DMS53 (cell line): Measurements from ENCODE around the gene HPD.
"Not testable (repeated sequence)": the region's sequence is repeated elsewhere in the genome, so short reads cannot be mapped to it uniquely, and the experiment has no call there.

Source experiments
- DNase-seq: peaks from one replicate; lab custom pipeline; 2025; lab: John Stamatoyannopoulos, UW

Gene HPD

GRCh38 chr12:121858662-121859572, at the start of gene HPD:
HPD (minus strand) TSS chr12:121858859; CDS start chr12:121858823, 36 bp downstream.
- DNase-seq: no peak

DNA sequence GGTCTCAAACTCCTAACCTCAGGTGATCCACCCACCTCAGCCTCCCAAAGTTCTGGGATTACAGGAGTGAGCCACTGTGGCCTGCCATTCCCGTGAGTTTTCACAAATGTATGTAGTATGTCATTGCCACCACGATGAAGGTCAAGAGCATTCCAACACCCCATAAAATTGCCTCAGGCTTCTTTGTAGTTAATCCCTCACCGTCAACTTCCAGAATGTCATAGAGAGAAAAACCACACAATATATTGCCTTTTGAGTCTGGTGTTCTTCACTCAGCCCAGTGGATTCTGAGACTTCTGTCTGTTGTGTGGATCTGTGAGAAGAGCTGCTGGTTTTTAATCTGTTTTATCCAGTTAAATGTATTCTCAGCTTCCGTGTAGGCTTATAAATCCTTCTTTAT, 47.1 kb upstream of the HPD start:
- no peak for DNase-seq

DNA sequence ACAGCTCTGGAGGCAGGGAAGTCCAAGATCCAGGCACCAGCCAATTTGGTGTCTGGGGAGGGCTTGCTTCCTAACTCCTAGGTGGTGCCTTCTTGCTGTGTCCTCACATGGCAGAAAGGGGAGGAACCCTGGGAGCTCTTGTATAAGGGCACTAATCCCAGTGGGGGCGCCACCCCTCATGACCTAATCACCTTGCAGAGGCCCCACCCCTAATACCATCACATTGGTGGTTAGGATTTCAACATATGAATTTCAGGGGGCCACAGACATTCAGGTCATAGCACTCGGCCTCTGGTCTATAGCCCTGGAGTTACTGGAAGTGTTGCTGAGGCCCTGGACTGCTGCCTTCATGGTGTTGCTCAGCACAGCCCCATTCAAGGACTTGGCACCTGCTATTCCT, 44.5 kb upstream of the HPD start:
- peak; percentile 25 for DNase-seq

DNA sequence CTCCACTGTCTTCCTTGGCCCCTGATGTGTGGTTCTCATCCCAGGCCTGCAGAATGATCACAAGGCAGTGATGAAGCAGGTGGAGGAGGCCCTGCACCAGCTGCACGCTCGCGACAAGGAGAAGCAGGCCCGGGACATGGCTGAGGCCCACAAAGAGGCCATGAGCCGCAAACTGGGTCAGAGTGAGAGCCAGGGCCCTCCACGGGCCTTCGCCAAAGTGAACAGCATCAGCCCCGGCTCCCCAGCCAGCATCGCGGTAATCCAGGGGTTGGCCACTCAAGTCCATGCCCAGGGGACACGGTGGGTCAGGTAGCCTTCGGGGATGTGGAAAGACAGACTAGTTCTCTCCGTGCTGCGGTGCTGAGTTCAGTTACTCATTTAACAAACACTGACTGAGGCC, 40.9 kb upstream of the HPD start:
- DNase-seq: no peak

DNA sequence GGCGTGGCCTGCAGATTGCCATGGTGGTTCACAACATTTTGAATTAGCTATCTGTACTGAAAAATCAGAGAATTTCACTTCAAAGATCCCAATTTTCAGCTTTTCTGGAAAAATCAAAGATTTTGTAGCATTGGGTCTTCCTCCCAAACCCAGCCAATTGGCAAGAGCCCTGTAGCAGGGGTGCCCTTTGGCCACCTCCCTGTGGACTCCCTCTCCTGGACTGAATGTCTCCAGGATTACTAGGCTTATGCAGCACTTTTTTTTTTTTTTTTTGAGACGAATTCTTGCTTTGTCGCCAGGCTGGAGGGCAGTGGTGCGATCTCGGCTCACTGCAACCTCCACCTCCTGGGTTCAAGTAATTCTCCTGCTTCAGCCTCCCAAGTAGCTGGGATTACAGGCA, 39.6 kb upstream of the HPD start:
- no peak for DNase-seq

DNA sequence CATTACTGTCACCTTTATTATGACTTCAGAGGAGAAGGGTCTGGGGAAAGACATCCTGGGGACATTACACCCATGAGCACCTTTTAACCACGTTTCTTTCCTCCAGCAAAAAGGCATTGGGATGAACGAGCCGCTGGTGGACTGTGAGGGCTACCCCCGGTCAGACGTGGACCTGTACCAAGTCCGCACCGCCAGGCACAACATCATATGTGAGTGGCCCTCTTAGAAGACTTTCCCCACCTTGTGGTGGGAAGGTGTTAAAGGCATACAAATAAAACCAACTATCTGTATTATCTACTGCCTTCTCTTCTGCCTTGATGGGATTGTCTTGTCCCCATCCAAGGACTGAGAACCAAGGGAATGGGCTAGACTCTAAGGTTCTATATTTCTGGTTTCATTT, 36.0 kb upstream of the HPD start:
- DNase-seq: peak; percentile 41

- peak; percentile 80 for DNase-seq
Observed at GRCh38 chr12:121893961-121894460, 35.4 kb upstream of the HPD start.

- DNase-seq: no peak
Observed at GRCh38 chr12:121892673-121893561, 34.3 kb upstream of the HPD start.

DNA sequence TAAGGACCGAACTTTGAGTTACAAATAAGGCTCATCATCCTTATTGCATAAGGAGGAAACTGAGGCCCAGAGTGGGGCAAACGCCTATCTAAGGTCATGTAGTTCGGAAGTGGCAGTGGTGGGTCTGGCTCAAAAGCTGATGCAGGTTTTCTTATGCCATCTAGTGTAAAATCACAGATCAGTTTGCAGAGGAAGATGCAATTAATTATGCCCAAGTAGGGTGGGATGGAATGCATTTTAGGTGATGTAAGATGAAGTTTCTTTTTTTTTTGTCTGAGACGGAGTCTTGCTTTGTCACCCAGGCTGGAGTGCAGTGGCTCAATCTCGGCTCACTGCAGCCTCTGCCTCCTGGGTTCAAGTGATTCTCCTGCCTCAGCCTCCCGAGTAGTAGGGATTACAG, 31.0 kb upstream of the HPD start:
- DNase-seq: not testable (repeated sequence)

DNA sequence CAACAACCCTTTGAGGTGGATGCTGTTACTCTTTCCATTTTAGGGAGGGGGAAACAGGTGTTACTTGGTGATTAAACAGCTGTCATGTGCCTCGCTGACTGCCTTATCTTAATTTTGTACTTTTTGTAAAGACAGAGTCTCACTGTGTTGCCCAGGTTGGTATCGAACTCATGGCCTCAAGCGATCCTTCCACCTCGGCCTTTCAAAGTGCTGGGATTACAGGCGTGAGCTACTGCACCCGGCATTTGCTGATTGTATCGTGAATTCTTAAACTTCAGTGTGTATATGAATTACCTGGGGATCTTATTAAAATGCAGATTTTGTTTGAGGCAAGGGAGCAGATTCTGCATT, 30.6 kb upstream of the HPD start:
- no peak for DNase-seq

DNA sequence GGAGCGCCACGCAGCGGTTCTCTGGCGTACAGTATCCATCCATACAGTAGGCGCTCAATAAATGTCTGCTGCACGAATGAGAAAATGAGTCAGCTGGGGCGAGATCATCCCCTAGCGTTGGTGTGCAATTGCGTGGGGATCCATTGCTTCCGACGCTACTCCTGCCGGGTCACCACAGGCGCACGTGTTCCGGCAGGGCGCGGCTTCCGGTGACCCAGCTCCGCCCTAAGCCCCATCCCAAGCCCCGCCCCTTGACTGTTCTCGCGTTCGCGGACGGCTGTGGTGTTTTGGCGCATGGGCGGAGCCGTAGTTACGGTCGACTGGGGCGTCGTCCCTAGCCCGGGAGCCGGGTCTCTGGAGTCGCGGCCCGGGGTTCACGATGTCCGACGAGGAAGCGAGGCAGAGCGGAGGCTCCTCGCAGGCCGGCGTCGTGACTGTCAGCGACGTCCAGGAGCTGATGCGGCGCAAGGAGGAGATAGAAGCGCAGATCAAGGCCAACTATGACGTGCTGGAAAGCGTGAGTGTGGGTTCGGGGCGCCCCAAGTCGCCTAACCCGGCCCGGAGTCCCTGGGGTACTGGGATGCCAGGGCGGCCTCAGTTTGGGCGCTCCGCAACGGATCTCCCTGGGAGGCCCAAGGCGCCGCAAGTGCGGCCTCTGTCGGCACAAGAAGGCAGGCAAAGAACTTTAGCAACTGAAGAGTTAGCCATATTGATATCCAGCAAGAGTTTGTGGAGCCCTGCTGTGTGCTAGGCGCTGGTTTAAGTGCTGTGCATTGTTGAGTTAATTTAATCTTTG, 30.0 kb upstream of the HPD start, which contains the start of gene PSMD9:
TSS of gene PSMD9 (plus strand) at position 313 of the 796 bp plus-strand sequence. CDS start at position 380, 67 bp downstream.
- DNase-seq: peak; percentile 99

DNA sequence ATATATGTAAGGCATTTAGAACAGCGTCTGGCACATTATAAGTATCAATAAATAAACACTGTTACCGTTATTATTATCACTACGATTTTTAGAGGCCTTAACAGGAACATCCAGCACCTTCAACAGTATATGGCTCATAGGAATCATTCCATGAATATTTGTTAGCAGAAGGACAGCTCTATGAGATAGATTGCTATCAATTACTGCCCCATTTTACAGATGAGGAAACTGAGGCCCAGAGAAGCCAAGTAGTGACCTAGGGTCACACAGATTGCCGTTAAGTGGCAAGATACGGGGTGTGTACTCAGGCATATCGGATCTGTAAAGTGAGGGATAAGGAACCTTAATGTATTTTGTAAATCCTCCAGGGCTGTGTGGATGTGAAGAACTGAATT, 29.4 kb upstream of the HPD start:
- no peak for DNase-seq

DNA sequence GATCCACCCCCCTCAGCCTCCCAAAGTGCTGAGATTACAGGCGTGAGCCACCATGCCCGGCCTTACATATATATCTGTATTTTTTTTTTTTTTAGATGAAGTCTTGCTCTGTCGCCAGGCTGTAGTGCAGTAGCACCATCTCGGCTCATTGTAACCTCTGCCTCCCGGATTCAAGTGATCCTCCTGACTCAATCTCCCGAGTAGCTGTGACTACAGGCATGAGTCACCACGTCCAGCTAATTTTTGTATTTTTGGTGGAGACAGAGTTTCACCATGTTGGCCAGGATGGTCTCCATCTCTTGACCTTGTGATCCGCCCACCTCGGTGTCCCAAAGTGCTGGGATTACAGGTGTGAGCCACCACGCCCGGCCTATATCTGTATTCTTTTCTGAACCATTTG, 26.5 kb upstream of the HPD start:
- DNase-seq: not testable (repeated sequence)

DNA sequence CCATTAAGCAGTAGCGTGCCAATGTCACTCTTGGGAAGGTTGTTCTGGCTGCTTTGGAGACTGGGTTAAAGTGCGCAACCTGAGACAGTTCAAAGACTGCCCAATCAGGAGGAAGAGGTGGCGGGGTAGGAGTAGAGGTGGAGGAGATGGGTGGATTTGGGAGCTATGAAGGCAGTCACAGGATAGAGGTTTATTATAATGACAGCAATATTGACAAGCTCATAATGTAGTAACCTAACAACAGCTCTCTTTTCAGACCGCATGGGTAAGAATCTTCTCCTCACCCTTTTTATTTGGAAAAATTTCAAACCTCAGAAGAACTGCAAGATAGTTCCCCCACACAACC, 24.6 kb upstream of the HPD start:
- no peak for DNase-seq

- DNase-seq: not testable (repeated sequence)
Observed at GRCh38 chr12:121876080-121876447, 17.4 kb upstream of the HPD start.

- no peak for DNase-seq
Observed at GRCh38 chr12:121875582-121875981, 16.9 kb upstream of the HPD start.

DNA sequence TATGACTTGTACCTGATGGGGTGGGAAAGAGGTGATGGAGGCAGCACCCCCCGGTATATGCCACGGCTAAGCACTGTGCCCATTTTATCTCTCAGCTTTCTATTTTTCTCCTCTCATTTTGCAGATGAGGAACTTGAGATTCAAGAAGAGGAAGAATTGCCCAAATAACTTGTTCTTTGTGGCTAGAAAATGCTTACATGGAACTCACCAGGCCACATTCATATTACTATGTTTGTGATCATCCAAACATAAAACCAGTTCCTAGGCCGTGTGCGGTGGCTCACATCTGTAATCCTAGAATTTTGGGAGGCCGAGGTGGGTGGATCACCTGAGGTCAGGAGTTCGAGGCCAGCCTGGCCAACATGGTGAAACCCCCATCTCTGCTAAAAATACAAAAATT, 15.4 kb upstream of the HPD start:
- DNase-seq: no peak

- no peak for DNase-seq
Observed at GRCh38 chr12:121873216-121873569, 14.5 kb upstream of the HPD start.

- DNase-seq: peak; percentile 20
Observed at GRCh38 chr12:121872546-121873215, 14.0 kb upstream of the HPD start.

DNA sequence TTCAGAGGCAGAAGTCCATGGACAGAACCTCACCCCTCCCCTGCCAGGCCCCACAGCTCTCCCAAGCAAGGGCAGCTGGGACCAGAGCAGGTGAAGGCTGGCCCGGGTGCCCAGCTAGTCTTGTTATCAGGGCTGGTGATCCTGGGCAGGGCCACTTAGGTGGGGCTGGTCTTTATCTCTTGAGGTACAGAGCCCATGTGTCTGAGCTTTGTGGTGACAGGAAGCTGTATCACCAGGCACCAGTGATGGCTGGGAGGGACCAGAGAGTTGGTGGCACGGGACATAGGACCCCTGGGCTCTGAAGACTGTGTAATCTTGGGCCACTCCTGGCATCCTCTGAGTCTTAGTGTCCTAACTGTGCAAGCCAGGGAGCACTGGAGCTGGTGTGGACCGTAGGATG, 12.8 kb upstream of the HPD start:
- DNase-seq: no peak

- DNase-seq: not testable (repeated sequence)
Observed at GRCh38 chr12:121869229-121869628, 10.6 kb upstream of the HPD start.

GRCh38 chr12:121866331-121866730, 7.7 kb upstream of the HPD start:
- no peak for DNase-seq
